Panc1 (cell line): ENCODE data around the gene LCE2A. TPM values are rescaled to one million over a fixed set of nuclear protein-coding genes. Genes with fewer than 3 reads are reported as not detected.
A peak's percentile ranks its signal among the peaks of the same experiment; 100 is the strongest.

Experiments
- ATAC-seq: fragments of 200-7000 bp; cut with Tn5 transposase; 2 replicates; pipeline ENCODE4 v1.9.1; 2020; ENCODE audit warnings: mild to moderate bottlenecking, moderate library complexity
- BruUV-seq: library from RNA; stranded (reverse); fragments of 400-500 nt; replicated peaks from 2 replicates; lab custom pipeline; 2021; lab: Mats Ljungman, UMichigan
- CTCF ChIA-PET: fragments of 300-600 bp; sonication (Branson Sonifier 250); formaldehyde crosslinking; loops from one replicate; lab custom pipeline; 2022; ENCODE audit warnings: antibody characterized with exemption; lab: Charles Lee
- POLR2A ChIA-PET: fragments of 300-600 bp; sonication (Branson Sonifier 250); formaldehyde crosslinking; loops from one replicate; lab custom pipeline; 2022; ENCODE audit warnings: antibody characterized with exemption; lab: Charles Lee
- DNase-seq: peaks from one replicate; pipeline ENCODE4 v3.0.0-alpha.2; 2010; ENCODE audit warnings: low read depth, low spot score
- H3K27ac ChIP-seq: 2 replicates; pipeline ENCODE4 v1.5.1; 2011; ENCODE audit warnings: mild to moderate bottlenecking, low read length, inconsistent platforms
- H3K27me3 ChIP-seq: fragments of 200-500 bp; sonication (Bioruptor generic); 2 replicates; pipeline ENCODE4 v1.6.0; 2014; ENCODE audit warnings: low read length, inconsistent platforms; ENCODE audit not compliant: control insufficient read depth, insufficient read depth
- H3K36me3 ChIP-seq: fragments of 200-500 bp; sonication (Bioruptor generic); 2 replicates; pipeline ENCODE4 v1.5.1; 2014; ENCODE audit warnings: inconsistent platforms, mild to moderate bottlenecking, low read length, moderate library complexity; ENCODE audit not compliant: control insufficient read depth, insufficient read depth
- H3K4me1 ChIP-seq: 2 replicates; pipeline ENCODE4 v1.5.1; 2011; ENCODE audit warnings: inconsistent platforms, mild to moderate bottlenecking, low read length, moderate library complexity; ENCODE audit not compliant: control insufficient read depth, insufficient read depth
- H3K4me3 ChIP-seq, 2 experiments: 2 replicates each; pipeline ENCODE4 v1.5.1; 2011 to 2012; ENCODE audit warnings: low read depth in 2 of 2, low read length in 2 of 2, mild to moderate bottlenecking in 2 of 2, inconsistent platforms in 1 of 2, moderate library complexity in 1 of 2
- H3K9me3 ChIP-seq: fragments of 200-500 bp; sonication (Bioruptor generic); 2 replicates; pipeline ENCODE4 v1.5.1; 2014; ENCODE audit warnings: low read depth, mild to moderate bottlenecking, inconsistent platforms, low read length, moderate library complexity; ENCODE audit not compliant: control insufficient read depth, insufficient read depth
- CTCF ChIP-seq: fragments of 450-650 bp; IDR thresholded peaks from 2 replicates; pipeline ENCODE4 v1.5.1; 2017; ENCODE audit warnings: mild to moderate bottlenecking
- POLR2AphosphoS5 ChIP-seq: IDR thresholded peaks from 2 replicates; pipeline ENCODE4 v1.6.1; 2012; ENCODE audit warnings: mild to moderate bottlenecking, low read depth, low read length, moderate library complexity
- SIN3A ChIP-seq: IDR thresholded peaks from 2 replicates; pipeline ENCODE4 v1.6.1; 2012; ENCODE audit warnings: low read depth, mild to moderate bottlenecking, low read length, moderate library complexity, borderline replicate concordance; ENCODE audit not compliant: insufficient read depth
- TCF7L2 ChIP-seq: IDR thresholded peaks from 2 replicates; pipeline ENCODE4 v1.6.1; 2011; ENCODE audit warnings: mild to moderate bottlenecking, low read depth, low read length, inconsistent platforms
- in situ Hi-C: cut with HindIII; loops from 2 replicates; pipeline ENCODE4 v1.10.0; 2016; ENCODE audit warnings: low sequenced_read_pairs, low pct_unique_long_range_greater_than_20kb
- intact Hi-C: fragments of 100-400 bp; cut with micrococcal nuclease; formaldehyde crosslinking; loops from one replicate; pipeline ENCODE4 v1.10.0; 2022; ENCODE audit not compliant: unreplicated experiment
- total RNA-seq: library from RNA; stranded (reverse); gene quantifications from one replicate; pipeline ENCODE4 v1.2.1, GENCODE V29; 2021; ENCODE audit not compliant: unreplicated experiment
- TF ChIP-seq, protein P1 (sequence below), 2 experiments: IDR thresholded peaks; 2 replicates each; pipeline ENCODE4 v1.6.1; 2011 to 2012; ENCODE audit warnings: low read depth in 2 of 2, control low read depth in 1 of 2, low read length in 1 of 2, mild to moderate bottlenecking in 1 of 2, moderate library complexity in 1 of 2; ENCODE audit not compliant: insufficient read depth in 1 of 2

LCE2A gene
- total RNA-seq, 1 experiment from 2014 or later, result not detected

GRCh38 chr1:152743371-152744145, 45.4 kb downstream of the LCE2A start:
- Histone ChIP-seq H3K9me3 (no peaks in the 10 kb centered on the region), H3K4me1 (no peaks in the 10 kb centered on the region), H3K4me3 (no peak overlapping the region), H3K36me3 (no peaks in the 10 kb centered on the region), H3K27ac (no peak overlapping the region), H3K27me3 (no peaks in the 10 kb centered on the region)
- TF ChIP-seq SIN3A (no peak), POLR2AphosphoS5 (no peak), TCF7L2 (no peak)
- no TSS peak for BruUV-seq
- ChIA-PET POLR2A (no interaction called here), CTCF (no interaction called here)
- in situ Hi-C loops (no loop called here), intact Hi-C loops (no loop called here)
- no peak for DNase-seq
- no peak for ATAC-seq

- POLR2A ChIA-PET, result no interaction called here
- no peak for ATAC-seq
Measured at GRCh38 chr1:152745289-152745704, 47.2 kb downstream of the LCE2A start.

GRCh38 chr1:152745765-152746444, 47.8 kb downstream of the LCE2A start:
- ChIA-PET CTCF (no interaction called here), POLR2A (no interaction called here)
- no peak for DNase-seq
- intact Hi-C loops, result no loop called here
- Histone ChIP-seq H3K27ac (no peak overlapping the region), H3K9me3 (no peaks in the 10 kb centered on the region), H3K36me3 (no peaks in the 10 kb centered on the region), H3K4me1 (no peaks in the 10 kb centered on the region), H3K4me3 (no peak overlapping the region), H3K27me3 (no peaks in the 10 kb centered on the region; the same call in 1 of the 2 replicates)
- BruUV-seq, result no TSS peak
- TF ChIP-seq CTCF, result no peak
- no peak for TF ChIP-seq SIN3A
- TF ChIP-seq POLR2AphosphoS5, result no peak
- TF ChIP-seq TCF7L2, result no peak
- TF ChIP-seq, protein P1, sequence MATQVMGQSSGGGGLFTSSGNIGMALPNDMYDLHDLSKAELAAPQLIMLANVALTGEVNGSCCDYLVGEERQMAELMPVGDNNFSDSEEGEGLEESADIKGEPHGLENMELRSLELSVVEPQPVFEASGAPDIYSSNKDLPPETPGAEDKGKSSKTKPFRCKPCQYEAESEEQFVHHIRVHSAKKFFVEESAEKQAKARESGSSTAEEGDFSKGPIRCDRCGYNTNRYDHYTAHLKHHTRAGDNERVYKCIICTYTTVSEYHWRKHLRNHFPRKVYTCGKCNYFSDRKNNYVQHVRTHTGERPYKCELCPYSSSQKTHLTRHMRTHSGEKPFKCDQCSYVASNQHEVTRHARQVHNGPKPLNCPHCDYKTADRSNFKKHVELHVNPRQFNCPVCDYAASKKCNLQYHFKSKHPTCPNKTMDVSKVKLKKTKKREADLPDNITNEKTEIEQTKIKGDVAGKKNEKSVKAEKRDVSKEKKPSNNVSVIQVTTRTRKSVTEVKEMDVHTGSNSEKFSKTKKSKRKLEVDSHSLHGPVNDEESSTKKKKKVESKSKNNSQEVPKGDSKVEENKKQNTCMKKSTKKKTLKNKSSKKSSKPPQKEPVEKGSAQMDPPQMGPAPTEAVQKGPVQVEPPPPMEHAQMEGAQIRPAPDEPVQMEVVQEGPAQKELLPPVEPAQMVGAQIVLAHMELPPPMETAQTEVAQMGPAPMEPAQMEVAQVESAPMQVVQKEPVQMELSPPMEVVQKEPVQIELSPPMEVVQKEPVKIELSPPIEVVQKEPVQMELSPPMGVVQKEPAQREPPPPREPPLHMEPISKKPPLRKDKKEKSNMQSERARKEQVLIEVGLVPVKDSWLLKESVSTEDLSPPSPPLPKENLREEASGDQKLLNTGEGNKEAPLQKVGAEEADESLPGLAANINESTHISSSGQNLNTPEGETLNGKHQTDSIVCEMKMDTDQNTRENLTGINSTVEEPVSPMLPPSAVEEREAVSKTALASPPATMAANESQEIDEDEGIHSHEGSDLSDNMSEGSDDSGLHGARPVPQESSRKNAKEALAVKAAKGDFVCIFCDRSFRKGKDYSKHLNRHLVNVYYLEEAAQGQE (IDR thresholded peaks at IDR 0.05; ENCODE audit: insufficient read depth in 1 of 2, low read depth in 2 of 2, low read length in 1 of 2), result no peak
- ATAC-seq, result no peak
- in situ Hi-C loops, result no loop called here

More at GRCh38 chr1:152745289-152745704, 47.2 kb downstream of the LCE2A start:
- in situ Hi-C loops (no loop called here), intact Hi-C loops (no loop called here)
- Histone ChIP-seq H3K4me3 (no peak overlapping the region), H3K4me1 (no peaks in the 10 kb centered on the region), H3K27me3 (no peaks in the 10 kb centered on the region), H3K9me3 (no peaks in the 10 kb centered on the region), H3K36me3 (no peaks in the 10 kb centered on the region), H3K27ac (no peak overlapping the region)
- CTCF ChIA-PET, result no interaction called here
- no peak for TF ChIP-seq TCF7L2
- TF ChIP-seq CTCF, result peak; percentile 23; the same call in 1 of the 2 replicates
- DNase-seq, result peak; percentile 22
- BruUV-seq, result no TSS peak
